Astrocyte (in vitro differentiated cells and primary cell): ENCODE results near the gene FAM234B.

ENCODE experiments used
- CTCF ChIP-seq: IDR thresholded peaks from 2 replicates; pipeline ENCODE4 v1.5.1; 2011; ENCODE audit warnings: low read depth, mild to moderate bottlenecking, inconsistent platforms, low read length, moderate library complexity; ENCODE audit not compliant: insufficient read depth
- EZH2 ChIP-seq: IDR thresholded peaks from 2 replicates; pipeline ENCODE4 v1.6.1; 2012; ENCODE audit warnings: mild to moderate bottlenecking, low read length, inconsistent platforms; ENCODE audit not compliant: insufficient read depth

- no peak for TF ChIP-seq CTCF
- no peak for TF ChIP-seq EZH2
Measured at GRCh38 chr12:13082861-13083260, 38.7 kb downstream of the FAM234B start.
